Loucy (cell line): ENCODE measurements around the gene TPO.

Source experiments
- H2AFZ ChIP-seq: fragments of 200-600 bp; sonication (generic); 2 replicates; pipeline ENCODE4 v1.6.0; 2016; ENCODE audit warnings: antibody characterized with exemption, mild to moderate bottlenecking, low read length, moderate library complexity
- H3F3A ChIP-seq: fragments of 200-600 bp; 2 replicates; pipeline ENCODE4 v1.6.0; 2016; ENCODE audit warnings: antibody characterized with exemption, low read depth, mild to moderate bottlenecking
- H3K27me3 ChIP-seq: fragments of 200-600 bp; sonication (generic); 2 replicates; pipeline ENCODE4 v1.6.1; 2014; ENCODE audit warnings: low read length, mild to moderate bottlenecking; ENCODE audit not compliant: insufficient read depth, poor library complexity, severe bottlenecking
- H3K36me3 ChIP-seq: fragments of 200-600 bp; sonication (generic); 2 replicates; pipeline ENCODE4 v1.6.1; 2016; ENCODE audit warnings: low read length; ENCODE audit not compliant: insufficient read depth
- H3K4me1 ChIP-seq: fragments of 200-600 bp; sonication (generic); 2 replicates; pipeline ENCODE4 v1.5.1; 2014; ENCODE audit warnings: low read length, mild to moderate bottlenecking; ENCODE audit not compliant: insufficient read depth, poor library complexity, severe bottlenecking
- H3K4me2 ChIP-seq: fragments of 200-600 bp; sonication (generic); 2 replicates; pipeline ENCODE4 v1.6.0; 2014; ENCODE audit warnings: antibody characterized with exemption, low read length, low read depth, mild to moderate bottlenecking; ENCODE audit not compliant: poor library complexity, severe bottlenecking
- H3K4me3 ChIP-seq: fragments of 200-600 bp; sonication (generic); 2 replicates; pipeline ENCODE4 v1.5.1; 2014; ENCODE audit warnings: low read length, mild to moderate bottlenecking, mixed read lengths; ENCODE audit not compliant: poor library complexity, severe bottlenecking
- H3K79me2 ChIP-seq: fragments of 200-600 bp; sonication (generic); 2 replicates; pipeline ENCODE4 v1.6.1; 2014; ENCODE audit warnings: low read length; ENCODE audit not compliant: insufficient read depth
- H3K9ac ChIP-seq: fragments of 200-600 bp; sonication (generic); 2 replicates; pipeline ENCODE4 v1.6.0; 2014; ENCODE audit warnings: mild to moderate bottlenecking, low read depth, low read length, moderate library complexity; ENCODE audit not compliant: poor library complexity, severe bottlenecking
- H3K9me2 ChIP-seq: fragments of 200-600 bp; sonication (generic); replicated peaks from 2 replicates; pipeline ENCODE4 v1.6.1; 2016; ENCODE audit warnings: low read depth, low read length, mixed read lengths
- H3K9me3 ChIP-seq: fragments of 200-600 bp; sonication (generic); 2 replicates; pipeline ENCODE4 v1.6.1; 2014; ENCODE audit warnings: mild to moderate bottlenecking, antibody characterized with exemption, low read length, low read depth; ENCODE audit not compliant: insufficient read depth
- H4K20me1 ChIP-seq: fragments of 200-600 bp; sonication (generic); 2 replicates; pipeline ENCODE4 v1.6.0; 2014; ENCODE audit warnings: antibody characterized with exemption, low read length, mild to moderate bottlenecking; ENCODE audit not compliant: insufficient read depth, poor library complexity, severe bottlenecking
- EZH2phosphoT487 ChIP-seq: fragments of 200-600 bp; IDR thresholded peaks from 2 replicates; pipeline ENCODE4 v1.6.1; 2018; ENCODE audit warnings: antibody characterized with exemption, mild to moderate bottlenecking, moderate library complexity, borderline replicate concordance
- TF ChIP-seq, protein P1 (sequence below): fragments of 200-600 bp; sonication (generic); conservative IDR thresholded peaks from 2 replicates; pipeline ENCODE4 v1.5.1; 2014; ENCODE audit warnings: mild to moderate bottlenecking, antibody characterized with exemption, low read length

The TPO gene

DNA sequence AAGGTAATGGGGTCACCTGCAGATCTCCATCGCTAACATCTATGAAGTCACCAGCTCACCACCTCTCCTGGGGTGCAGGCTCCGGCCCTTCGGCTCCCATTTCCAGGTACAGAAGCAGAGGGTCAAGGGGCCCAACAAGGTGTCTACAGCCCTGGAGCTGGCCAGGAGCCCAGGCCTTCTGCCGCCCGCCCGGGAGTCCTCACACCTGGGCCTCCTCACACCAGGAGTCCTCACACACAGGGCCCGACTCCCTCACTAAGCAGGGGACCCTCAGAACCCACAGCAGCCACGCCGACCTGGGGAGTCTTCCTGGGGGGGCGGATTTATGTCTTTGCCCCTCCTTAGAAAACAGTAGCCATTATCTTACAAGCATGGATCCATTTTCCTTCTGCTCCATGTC is 43.4 kb upstream of the TPO start:
- no peak overlapping the region for H2AFZ ChIP-seq
- no peak for TF ChIP-seq EZH2phosphoT487
- TF ChIP-seq, protein P1, sequence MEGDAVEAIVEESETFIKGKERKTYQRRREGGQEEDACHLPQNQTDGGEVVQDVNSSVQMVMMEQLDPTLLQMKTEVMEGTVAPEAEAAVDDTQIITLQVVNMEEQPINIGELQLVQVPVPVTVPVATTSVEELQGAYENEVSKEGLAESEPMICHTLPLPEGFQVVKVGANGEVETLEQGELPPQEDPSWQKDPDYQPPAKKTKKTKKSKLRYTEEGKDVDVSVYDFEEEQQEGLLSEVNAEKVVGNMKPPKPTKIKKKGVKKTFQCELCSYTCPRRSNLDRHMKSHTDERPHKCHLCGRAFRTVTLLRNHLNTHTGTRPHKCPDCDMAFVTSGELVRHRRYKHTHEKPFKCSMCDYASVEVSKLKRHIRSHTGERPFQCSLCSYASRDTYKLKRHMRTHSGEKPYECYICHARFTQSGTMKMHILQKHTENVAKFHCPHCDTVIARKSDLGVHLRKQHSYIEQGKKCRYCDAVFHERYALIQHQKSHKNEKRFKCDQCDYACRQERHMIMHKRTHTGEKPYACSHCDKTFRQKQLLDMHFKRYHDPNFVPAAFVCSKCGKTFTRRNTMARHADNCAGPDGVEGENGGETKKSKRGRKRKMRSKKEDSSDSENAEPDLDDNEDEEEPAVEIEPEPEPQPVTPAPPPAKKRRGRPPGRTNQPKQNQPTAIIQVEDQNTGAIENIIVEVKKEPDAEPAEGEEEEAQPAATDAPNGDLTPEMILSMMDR: no peak

DNA sequence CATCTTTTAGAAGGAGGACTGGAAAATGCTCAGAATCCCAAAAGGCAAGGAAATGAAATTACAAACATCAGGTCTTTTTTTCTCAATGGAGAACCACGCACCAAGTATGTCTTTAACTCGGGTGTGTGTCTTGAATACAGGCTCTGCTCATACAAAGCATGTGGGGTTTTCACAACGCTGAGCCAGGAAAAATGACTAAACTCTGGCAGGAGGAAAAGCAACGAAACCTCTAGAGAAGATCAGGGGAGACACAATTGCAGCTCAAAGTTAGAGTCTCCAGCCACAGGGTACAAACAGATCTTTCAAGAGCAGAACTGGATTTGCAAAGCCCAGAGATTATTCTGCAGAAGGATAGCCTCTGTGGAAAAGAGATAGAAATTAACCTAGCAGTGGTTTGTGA is 42.8 kb upstream of the TPO start:
- Histone ChIP-seq H3K4me2 (no peak overlapping the region), H2AFZ (0 out of 2 replicates have a peak overlapping the region, but pooled peaks have one; percentile 0), H3K9ac (no peak overlapping the region), H3K4me3 (no peak overlapping the region), H3K36me3 (no peaks in the 10 kb centered on the region), H3K9me2 (no peaks in the 10 kb centered on the region), H3K9me3 (no peaks in the 10 kb centered on the region), H3K27me3 (no peaks in the 10 kb centered on the region), H3K79me2 (no peaks in the 10 kb centered on the region), H4K20me1 (no peaks in the 10 kb centered on the region), H3K4me1 (peaks cover 4% of the 10 kb centered on the region), H3F3A (no peaks in the 10 kb centered on the region)
- TF ChIP-seq, protein P1: no peak
- TF ChIP-seq EZH2phosphoT487: no peak

More for the DNA sequence above, 43.4 kb upstream of the TPO start:
- no peaks in the 10 kb centered on the region for H3K79me2 ChIP-seq
- H3K9me3 ChIP-seq: no peaks in the 10 kb centered on the region
- no peak overlapping the region for H3K4me2 ChIP-seq
- H3K4me3 ChIP-seq: no peak overlapping the region
- H3K4me1 ChIP-seq: peaks cover 4% of the 10 kb centered on the region
- H3K9ac ChIP-seq: no peak overlapping the region
- H3K27me3 ChIP-seq: no peaks in the 10 kb centered on the region
- no peaks in the 10 kb centered on the region for H3K9me2 ChIP-seq
- no peaks in the 10 kb centered on the region for H4K20me1 ChIP-seq
- H3K36me3 ChIP-seq: no peaks in the 10 kb centered on the region
- no peaks in the 10 kb centered on the region for H3F3A ChIP-seq

DNA sequence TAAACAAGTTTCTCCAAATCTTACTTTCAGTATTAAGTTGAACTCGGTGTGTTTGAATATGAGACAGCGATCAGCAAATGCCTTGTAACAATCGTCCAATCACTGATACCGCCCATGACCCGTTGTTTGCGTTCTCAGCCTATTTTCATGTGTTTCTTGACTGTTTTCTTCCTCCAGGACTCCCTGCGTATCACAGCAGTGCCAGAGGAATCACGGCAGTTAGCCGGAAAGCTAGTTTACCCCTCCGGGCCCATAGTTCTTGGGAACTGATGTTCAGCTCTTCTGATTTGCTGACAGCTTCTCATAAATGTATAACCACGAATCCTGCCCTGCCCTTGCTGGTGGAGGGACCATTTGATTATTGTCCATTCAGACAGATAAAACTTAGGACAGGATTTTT is 42.2 kb upstream of the TPO start:
- no peaks in the 10 kb centered on the region for H4K20me1 ChIP-seq
- H3K36me3 ChIP-seq: no peaks in the 10 kb centered on the region
- no peaks in the 10 kb centered on the region for H3K9me3 ChIP-seq
- H3F3A ChIP-seq: no peaks in the 10 kb centered on the region
- H3K9me2 ChIP-seq: no peaks in the 10 kb centered on the region
- no peak overlapping the region for H3K9ac ChIP-seq
- peaks cover 4% of the 10 kb centered on the region for H3K4me1 ChIP-seq
- TF ChIP-seq, protein P1: no peak
- no peak for TF ChIP-seq EZH2phosphoT487
- no peak overlapping the region for H3K4me2 ChIP-seq
- H3K79me2 ChIP-seq: no peaks in the 10 kb centered on the region
- H3K27me3 ChIP-seq: no peaks in the 10 kb centered on the region
- no peak overlapping the region for H3K4me3 ChIP-seq
- H2AFZ ChIP-seq: no peak overlapping the region
